Heart right ventricle (tissue), 16 donors: ENCODE data around the gene CRY1. TPM values are rescaled to one million over a fixed set of nuclear protein-coding genes. Genes with fewer than 3 reads are reported as not detected.
A peak's percentile ranks its signal among the peaks of the same experiment; 100 is the strongest.

Experiments used
- ATAC-seq, 8 donors: fragments of 200-7000 bp; cut with Tn5 transposase; one replicate each; pipeline ENCODE4 v1.9.1; 2020; ENCODE audit warnings: mild to moderate bottlenecking in 8 of 8, moderate library complexity in 8 of 8, moderate number of reproducible peaks in 1 of 8
- DNase-seq, 2 donors: peaks; one replicate each; pipeline ENCODE4 v3.0.0-alpha.2; 2020
- H3K27ac ChIP-seq, 10 donors: fragments of 200-600 bp; sonication (generic) in 2 of 10; one replicate each; pipeline versions ENCODE4 v1.5.0 to v1.8.0; 2020 to 2022; ENCODE audit warnings: mild to moderate bottlenecking in 3 of 10
- H3K27me3 ChIP-seq, 7 donors: fragments of 200-600 bp; one replicate each; pipeline ENCODE4 v1.8.0; 2021 to 2022; ENCODE audit warnings: mild to moderate bottlenecking in 2 of 7
- H3K36me3 ChIP-seq, 9 donors: fragments of 200-600 bp; sonication (generic) in 1 of 9; one replicate each; pipeline versions ENCODE4 v1.5.0 to v1.8.0; 2020 to 2022; ENCODE audit warnings: mild to moderate bottlenecking in 2 of 9
- H3K4me1 ChIP-seq, 9 donors: fragments of 200-600 bp; sonication (generic) in 1 of 9; one replicate each; pipeline versions ENCODE4 v1.5.0 to v1.8.0; 2020 to 2022; ENCODE audit warnings: mild to moderate bottlenecking in 4 of 9
- H3K4me3 ChIP-seq, 10 donors: fragments of 200-600 bp; sonication (generic) in 2 of 10; one replicate each; pipeline versions ENCODE4 v1.5.0 to v1.8.0; 2020 to 2022; ENCODE audit warnings: mild to moderate bottlenecking in 7 of 10, moderate library complexity in 2 of 10
- H3K9me3 ChIP-seq, 11 donors: fragments of 200-600 bp in 10 of 11; sonication (generic) in 2 of 11; one replicate each; pipeline versions ENCODE4 v1.5.0 to v1.8.0; 2013 to 2022; ENCODE audit warnings: mild to moderate bottlenecking in 2 of 11, control low read depth in 1 of 11, moderate library complexity in 1 of 11
- CTCF ChIP-seq, 9 donors: fragments of 200-600 bp; sonication (generic) in 2 of 9; IDR thresholded peaks; one replicate each; pipeline versions ENCODE4 v1.5.0 to v1.8.0; 2021 to 2022; ENCODE audit warnings: antibody characterized with exemption in 9 of 9, mild to moderate bottlenecking in 5 of 9, moderate library complexity in 1 of 9
- WGBS, 2 donors: extraction: QIAGEN DNeasy Blood & Tissue Kit; methylation state at CpG; one replicate each; pipeline ENCODE4 v1.1.7; 2013; ENCODE audit warnings: inconsistent platforms in 1 of 2; 5-methylcytosine and 5-hydroxymethylcytosine counted together
- intact Hi-C, 10 donors: fragments of 100-400 bp; cut with DNase I; formaldehyde crosslinking; loops; one replicate each; pipeline versions ENCODE4 v1.11.1 to v1.14.2; 2022
- polyA plus RNA-seq, 2 donors: library from polyadenylated mRNA; stranded (reverse); fragments of 200-250 nt; gene quantifications; one replicate each; pipeline ENCODE4 v1.2.3, GENCODE V29; 2013
- total RNA-seq, 10 donors: library from RNA; stranded (reverse); fragmentation: NEBNext Ultra II Directional in 3 of 10; extraction: Animal tissue kit (Norgen Biotek cat#: 25700) in 3 of 10; gene quantifications; one replicate each; pipeline versions ENCODE4 v1.2.1 to v1.2.4, GENCODE V29; 2021 to 2023
- donor health status: Arrhythmogenic right ventricular cardiomyopathy.
- donor health status: ischemic (EF 13 %, LVEDD 7.1; RV severe dilation, severe dysfunction).
- donor health status: healthy with polysubstance abuse.
- donor health status: DM: no; HTN: yes; CAD: no.
- donor health status: DM: no; HTN: no; CAD: no.
- donor health status: ischemic (EF 25% LVEDD 6.9; RV normal size, moderate dysfunction).
- donor health status: ischemic (EF 25% LVEDD 5.7; RV mildly dilated, moderate dysfunction).
- donor health status: healthy.
- donor health status: DM: yes; HTN: yes; CAD: no.
- donor health status: Ischemic cardiomyopathy.
- donor health status: ischemic (EF 35%, LVEDD 5.7; RV mildly dilated, moderate dysfunction).
- donor health status: nonischemic (EF 11% LVEDD 7.7; RV severe dilation, severe dysfunction).
- donor health status: DM: yes; HTN: yes; CAD: no.
- donor health status: PGD.
- donor health status: ischemic (EF 29% LVEDD 5.4; RV normal size, mild dysfunction).
- donor health status: nonischemic (EF 23%, LVEDD 6.1; RV moderate dilation, normal function).

CRY1 gene
- total and polyA plus RNA-seq, 12 donors = 5.1 to 18.7 (median 10.6) TPM

GRCh38 chr12:107134558-107134957 lies 41.2 kb upstream of the CRY1 start:
- Histone ChIP-seq H3K4me3 (no peak overlapping the region), H3K27me3 (peaks cover 0 to 9% (median 0%) of the 10 kb centered on the region in 7 donors), H3K9me3 (peaks cover 0 to 3% (median 0%) of the 10 kb centered on the region in 11 donors), H3K4me1 (peaks cover 0 to 2% (median 0%) of the 10 kb centered on the region in 9 donors), H3K27ac (no peak overlapping the region), H3K36me3 (no peaks in the 10 kb centered on the region)
- intact Hi-C loops = loop anchor here in 7 of 10 donors (5.0 to 10.0 kb wide), 6 partner anchors 260 to 473 kb away; no protein-coding TSS in a partner anchor
- peak in 2 of 9 donors; percentile 6 to 29 for TF ChIP-seq CTCF (IDR thresholded peaks at IDR 0.05)
- DNase-seq = no peak
- ATAC-seq = no peak
- 71 to 72% methylated on average over 1 of the region's 1 CpG for WGBS, 2 donors

- WGBS, 2 donors = 84% methylated on average over 4 of the region's 4 CpGs
- H3K27me3 ChIP-seq = peaks cover 0 to 12% (median 0%) of the 10 kb centered on the region in 7 donors
- intact Hi-C loops = loop anchor here in 7 of 10 donors (2.0 to 10.0 kb wide), 9 partner anchors 261 to 477 kb away; no protein-coding TSS in a partner anchor
- no peaks in the 10 kb centered on the region for H3K36me3 ChIP-seq
- TF ChIP-seq CTCF (IDR thresholded peaks at IDR 0.05) = no peak
- no peak for DNase-seq
- peaks cover 0 to 3% (median 0%) of the 10 kb centered on the region in 11 donors for H3K9me3 ChIP-seq
- no peak overlapping the region for H3K27ac ChIP-seq
- peaks cover 0 to 2% (median 0%) of the 10 kb centered on the region in 9 donors for H3K4me1 ChIP-seq
- no peak overlapping the region for H3K4me3 ChIP-seq
- ATAC-seq = no peak
Observed at GRCh38 chr12:107133462-107133861, 40.1 kb upstream of the CRY1 start.

GRCh38 chr12:107131832-107132616 lies 38.7 kb upstream of the CRY1 start:
- ATAC-seq (peak in 7 of 8 donors; percentile 35 to 61 (median 51)), DNase-seq (peak in 1 of 2 donors; percentile 14)
- Histone ChIP-seq H3K9me3 (peaks cover 0 to 3% (median 0%) of the 10 kb centered on the region in 11 donors), H3K27me3 (peaks cover 0 to 16% (median 0%) of the 10 kb centered on the region in 7 donors), H3K36me3 (no peaks in the 10 kb centered on the region), H3K4me3 (no peak overlapping the region), H3K27ac (no peak overlapping the region), H3K4me1 (peaks cover 0 to 2% (median 0%) of the 10 kb centered on the region in 9 donors)
- peak; percentile 48 to 83 (median 79) for TF ChIP-seq CTCF (IDR thresholded peaks at IDR 0.05)
- intact Hi-C loops = loop anchor here (1.0 to 10.0 kb wide), 11 partner anchors 263 to 479 kb away; no protein-coding TSS in a partner anchor
- 29 to 30% methylated on average over 10 of the region's 10 CpGs for WGBS, 2 donors

GRCh38 chr12:107130830-107131611 lies 37.7 kb upstream of the CRY1 start:
- DNase-seq (no peak), ATAC-seq (no peak)
- intact Hi-C loops = loop anchor here in 8 of 10 donors (1.0 to 10.0 kb wide), 9 partner anchors 264 to 476 kb away; no protein-coding TSS in a partner anchor
- H3K27me3 ChIP-seq = peaks cover 0 to 16% (median 0%) of the 10 kb centered on the region in 7 donors
- H3K36me3 ChIP-seq = no peaks in the 10 kb centered on the region
- peaks cover 0 to 2% (median 0%) of the 10 kb centered on the region in 9 donors for H3K4me1 ChIP-seq
- no peaks in the 10 kb centered on the region for H3K9me3 ChIP-seq
- TF ChIP-seq CTCF (IDR thresholded peaks at IDR 0.05) = no peak
- H3K27ac ChIP-seq = no peak overlapping the region
- no peak overlapping the region for H3K4me3 ChIP-seq
- 67 to 69% methylated on average over 6 of the region's 6 CpGs for WGBS, 2 donors
